Fibroblast of skin of abdomen (primary cell): ENCODE results near the gene GSTCD.
"Not testable (repeated sequence)": the region's sequence is repeated elsewhere in the genome, so short reads cannot be mapped to it uniquely, and the experiment has no call there.

Experiments
- DNase-seq: peaks from one replicate; pipeline ENCODE4 v3.0.0-alpha.2; 2013

Gene GSTCD

DNA sequence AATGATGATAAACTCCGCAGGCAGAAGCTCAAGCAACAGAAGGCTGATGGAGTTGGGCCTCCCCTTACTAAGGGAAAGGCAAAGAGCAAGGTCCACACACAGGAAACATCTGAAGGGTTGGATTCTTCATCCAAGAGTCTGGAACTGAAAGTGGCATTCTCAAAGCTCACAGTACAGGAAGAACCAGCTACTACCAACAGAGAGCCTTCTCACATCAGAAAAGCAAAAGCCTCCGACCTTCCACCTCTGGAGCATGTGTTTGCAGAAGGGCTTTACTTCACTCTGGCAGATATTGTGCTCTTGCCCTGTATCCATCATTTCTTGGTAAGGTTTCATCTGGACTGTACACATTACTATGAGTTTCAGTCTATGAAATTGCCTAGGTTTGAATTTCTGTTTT lies 10.6 kb downstream of the GSTCD start:
- no peak for DNase-seq

GRCh38 chr4:105725623-105726022 lies 17.0 kb downstream of the GSTCD start:
- no peak for DNase-seq

GRCh38 chr4:105729895-105730294 lies 21.3 kb downstream of the GSTCD start:
- not testable (repeated sequence) for DNase-seq

- not testable (repeated sequence) for DNase-seq
Observed at GRCh38 chr4:105735217-105735616, 26.6 kb downstream of the GSTCD start.

- DNase-seq: peak; percentile 19
Observed at GRCh38 chr4:105741548-105741947, 33.0 kb downstream of the GSTCD start.

GRCh38 chr4:105748222-105748621 lies 39.6 kb downstream of the GSTCD start:
- DNase-seq: no peak

DNA sequence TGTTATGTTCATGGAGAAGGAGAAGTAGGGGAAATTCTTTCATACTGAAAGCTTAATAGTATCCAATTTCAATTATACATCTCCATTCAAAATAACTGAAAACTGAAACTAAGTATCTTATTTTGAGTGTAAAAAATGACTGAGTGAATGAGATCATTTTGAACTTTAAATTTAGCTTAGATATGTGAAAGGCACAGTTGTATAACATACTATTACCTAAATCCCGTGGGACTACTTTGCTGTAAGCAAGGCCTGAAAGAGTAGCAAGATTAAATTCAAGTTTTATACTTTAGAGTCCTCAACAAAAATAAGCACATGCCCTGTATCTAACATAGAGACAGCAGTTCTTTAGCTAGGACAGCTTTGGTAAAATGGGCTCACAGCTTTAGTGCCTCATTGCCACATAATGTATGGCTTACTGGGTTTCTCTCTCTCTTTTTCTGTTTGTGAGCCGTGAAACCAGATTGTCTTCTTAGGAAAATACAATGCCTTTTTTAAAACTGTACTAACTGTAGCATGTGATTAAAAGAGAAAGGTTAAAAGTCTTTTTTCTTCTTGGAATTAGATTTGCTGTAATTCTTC lies 43.2 kb downstream of the GSTCD start:
- DNase-seq: no peak

DNA sequence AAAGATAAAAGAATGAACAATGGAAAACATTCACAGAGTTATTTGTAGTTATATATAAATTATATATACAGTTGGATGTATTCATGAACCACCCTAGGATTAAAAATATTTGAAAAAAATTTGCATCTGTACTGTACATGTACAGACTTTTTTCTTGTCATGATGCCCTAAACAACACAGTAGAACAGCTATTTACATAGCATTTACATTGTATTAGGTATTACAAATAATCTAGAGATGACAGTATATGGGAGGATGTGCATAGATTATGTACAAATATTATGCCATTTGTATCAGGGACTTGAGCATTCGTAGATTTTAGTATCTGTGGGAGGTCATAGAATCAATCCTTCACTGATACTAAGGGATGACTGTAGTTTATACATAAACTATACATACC lies 44.8 kb downstream of the GSTCD start:
- DNase-seq: no peak

- no peak for DNase-seq
Observed at GRCh38 chr4:105755375-105755774, 46.8 kb downstream of the GSTCD start.

- no peak for DNase-seq
Observed at GRCh38 chr4:105758958-105759357, 50.4 kb downstream of the GSTCD start.

- DNase-seq: peak; percentile 81
Observed at GRCh38 chr4:105765690-105766407, 57.3 kb downstream of the GSTCD start.

GRCh38 chr4:105767579-105767978 lies 59.0 kb downstream of the GSTCD start:
- DNase-seq: no peak

DNA sequence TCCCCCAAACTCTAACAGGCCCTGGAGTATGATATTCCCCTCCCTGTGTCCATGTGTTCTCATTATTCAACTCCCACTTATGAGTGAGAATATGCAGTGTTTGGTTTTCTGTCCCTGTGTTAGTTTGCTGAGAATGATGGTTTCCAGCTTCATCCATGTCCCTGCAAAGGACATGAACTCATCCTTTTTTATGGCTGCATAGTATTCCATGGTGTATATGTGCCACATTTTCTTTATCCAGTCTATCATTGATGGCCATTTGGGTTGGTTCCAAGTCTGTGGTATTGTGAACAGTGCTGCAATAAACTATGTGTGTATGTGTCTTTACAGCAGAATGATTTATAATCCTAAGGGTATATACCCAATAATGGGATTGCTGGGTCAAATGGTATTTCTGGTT lies 61.9 kb downstream of the GSTCD start:
- DNase-seq: not testable (repeated sequence)

DNA sequence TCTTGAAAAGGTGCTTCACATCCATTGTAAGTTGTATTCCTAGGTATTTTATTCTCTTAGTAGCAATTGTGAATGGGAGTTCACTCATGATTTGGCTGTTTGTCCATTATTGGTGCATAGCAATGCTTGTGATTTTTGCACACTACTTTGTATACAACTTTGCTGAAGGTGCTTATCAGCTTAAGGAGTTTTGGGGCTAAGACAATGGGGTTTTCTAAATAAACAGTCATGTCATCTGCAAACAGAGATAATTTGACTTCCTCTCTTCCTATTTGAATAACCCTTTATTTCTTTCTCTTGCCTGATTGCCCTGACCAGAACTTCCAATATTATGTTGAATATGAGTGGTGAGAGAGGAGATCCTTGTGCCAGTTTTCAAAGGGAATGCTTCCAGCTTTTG lies 63.5 kb downstream of the GSTCD start:
- DNase-seq: not testable (repeated sequence)

DNA sequence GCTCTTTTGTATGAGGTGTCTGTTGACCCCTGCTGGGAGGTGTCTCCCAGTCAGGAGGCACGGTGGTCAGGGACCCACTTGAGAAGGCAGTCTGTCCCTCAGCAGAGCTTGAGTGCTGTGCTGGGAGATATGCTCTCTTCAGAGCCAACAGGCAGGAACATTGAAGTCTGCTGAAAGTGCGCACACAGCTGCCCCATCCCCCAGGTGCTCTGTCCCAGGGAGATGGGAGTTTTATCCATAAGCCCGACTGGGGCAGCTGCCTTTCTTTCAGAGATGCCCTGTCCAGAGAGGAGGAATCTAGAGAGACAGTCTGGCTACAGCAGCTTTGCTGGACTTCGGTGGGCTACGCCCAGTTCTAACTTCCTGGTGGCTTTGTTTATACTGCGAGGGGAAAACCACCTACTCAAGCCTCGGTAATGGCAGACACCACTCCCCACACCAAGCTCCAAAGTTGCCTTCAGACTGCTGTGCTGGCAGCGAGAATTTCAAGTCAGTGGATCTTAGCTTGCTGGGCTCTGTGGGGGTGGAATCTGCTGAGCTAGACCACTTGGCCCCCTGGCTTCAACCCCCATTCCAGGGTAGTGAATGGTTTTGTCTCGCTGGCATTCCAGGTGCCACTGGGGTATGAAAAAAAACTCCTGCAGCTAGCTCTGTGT lies 67.3 kb downstream of the GSTCD start:
- DNase-seq: not testable (repeated sequence)

DNA sequence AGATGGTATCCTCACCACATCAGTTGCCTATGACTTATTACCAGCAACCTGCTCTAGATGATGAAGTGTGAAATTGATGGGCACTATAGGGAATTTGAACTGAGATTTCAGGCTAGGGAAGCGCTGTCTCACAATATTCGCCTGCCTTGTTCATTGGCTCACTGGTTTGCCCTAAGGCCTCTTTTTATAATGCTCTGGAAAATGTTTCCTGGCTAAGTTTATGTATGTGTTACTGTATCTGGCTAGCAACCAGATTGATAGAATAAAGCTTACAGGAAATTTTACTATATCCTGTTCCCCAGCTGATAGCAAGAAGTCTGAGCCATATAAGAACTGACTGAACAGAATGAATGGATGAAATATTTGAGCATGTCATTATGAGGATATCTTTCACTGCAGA lies 71.6 kb downstream of the GSTCD start:
- DNase-seq: no peak

DNA sequence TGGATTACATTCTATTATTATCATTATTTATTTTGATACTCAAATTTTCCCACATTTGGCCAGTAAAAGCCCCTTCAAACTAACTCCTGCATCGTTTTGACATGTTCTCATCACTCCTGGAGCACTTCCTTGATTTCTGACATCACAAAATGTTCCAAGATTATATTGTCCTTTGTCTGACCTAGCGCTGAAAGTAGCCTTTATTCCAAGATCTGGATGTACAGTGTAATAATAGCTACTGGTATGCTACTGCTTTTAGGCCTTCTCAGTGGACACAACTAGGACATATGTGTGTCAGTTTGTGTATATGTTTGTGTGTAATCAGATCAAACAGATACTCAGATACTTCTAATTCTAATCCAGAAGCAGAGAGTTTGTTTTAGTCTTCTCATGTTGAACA lies 76.2 kb downstream of the GSTCD start:
- DNase-seq: no peak

DNA sequence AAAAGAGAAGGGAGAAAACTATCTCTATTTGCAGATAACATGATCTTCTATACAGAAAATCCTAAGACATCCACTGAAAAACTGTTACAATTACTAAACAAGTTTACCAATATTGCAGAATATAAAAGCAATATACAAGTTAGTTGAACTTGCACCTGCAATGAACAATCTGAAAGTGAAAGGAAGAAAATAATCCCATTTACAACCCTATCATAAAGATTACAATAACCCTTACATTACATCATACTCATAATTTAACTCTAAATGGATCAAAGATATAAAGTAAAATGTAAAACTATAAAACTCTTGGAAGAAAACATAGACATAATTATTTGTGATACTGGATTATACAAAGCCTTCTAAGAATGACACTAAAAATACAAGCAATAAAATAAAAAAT lies 77.2 kb downstream of the GSTCD start:
- no peak for DNase-seq

DNA sequence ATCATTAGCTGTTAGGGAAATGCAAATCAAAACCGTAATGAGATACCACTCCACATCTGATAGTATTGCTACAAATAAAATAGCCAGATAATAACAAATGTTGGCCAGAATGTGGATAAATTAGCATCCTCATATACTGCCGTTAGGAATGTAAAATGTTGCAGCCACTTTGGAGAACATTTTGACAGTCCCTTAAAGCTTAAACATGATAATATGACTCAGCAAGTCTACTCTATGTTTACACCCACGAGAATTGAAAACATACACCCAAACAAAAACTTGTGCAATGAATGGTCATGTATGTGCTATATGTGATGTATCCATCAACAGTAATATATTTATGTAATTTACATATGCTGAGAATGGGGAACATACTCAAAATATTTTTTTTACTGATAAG lies 78.2 kb downstream of the GSTCD start:
- no peak for DNase-seq

- DNase-seq: no peak
Observed at GRCh38 chr4:105797225-105797624, 88.6 kb downstream of the GSTCD start.

DNA sequence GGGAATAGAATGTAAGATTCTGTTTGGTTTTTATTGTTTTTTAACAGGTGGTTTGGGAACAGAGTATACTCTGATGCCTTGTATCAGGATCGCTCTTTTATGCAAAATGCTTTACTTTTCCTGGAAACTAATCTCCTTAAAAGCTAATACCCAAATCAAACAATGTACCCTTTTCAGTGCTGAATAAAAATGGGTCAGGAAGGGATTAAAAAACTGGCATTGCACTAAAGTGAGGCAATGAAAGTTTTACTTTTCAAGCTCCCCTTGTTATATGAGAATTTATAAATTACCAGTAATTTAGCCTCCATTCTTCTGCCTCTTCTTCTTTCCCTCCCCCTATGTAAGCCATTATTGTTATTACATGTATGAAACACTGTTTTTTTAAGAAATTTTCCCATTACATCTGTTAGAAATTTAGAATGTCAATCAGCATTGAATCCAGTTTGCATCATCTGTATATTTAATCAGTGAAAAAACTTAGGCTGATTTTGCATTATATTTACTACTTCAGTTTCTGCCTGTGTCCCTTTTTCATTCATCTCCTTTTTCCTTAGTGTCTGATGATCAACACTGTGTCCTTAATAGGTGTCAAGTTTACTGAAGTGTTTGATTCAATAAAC lies 97.0 kb downstream of the GSTCD start:
- DNase-seq: no peak

GRCh38 chr4:105807496-105807895 lies 98.9 kb downstream of the GSTCD start:
- peak; percentile 35 for DNase-seq

DNA sequence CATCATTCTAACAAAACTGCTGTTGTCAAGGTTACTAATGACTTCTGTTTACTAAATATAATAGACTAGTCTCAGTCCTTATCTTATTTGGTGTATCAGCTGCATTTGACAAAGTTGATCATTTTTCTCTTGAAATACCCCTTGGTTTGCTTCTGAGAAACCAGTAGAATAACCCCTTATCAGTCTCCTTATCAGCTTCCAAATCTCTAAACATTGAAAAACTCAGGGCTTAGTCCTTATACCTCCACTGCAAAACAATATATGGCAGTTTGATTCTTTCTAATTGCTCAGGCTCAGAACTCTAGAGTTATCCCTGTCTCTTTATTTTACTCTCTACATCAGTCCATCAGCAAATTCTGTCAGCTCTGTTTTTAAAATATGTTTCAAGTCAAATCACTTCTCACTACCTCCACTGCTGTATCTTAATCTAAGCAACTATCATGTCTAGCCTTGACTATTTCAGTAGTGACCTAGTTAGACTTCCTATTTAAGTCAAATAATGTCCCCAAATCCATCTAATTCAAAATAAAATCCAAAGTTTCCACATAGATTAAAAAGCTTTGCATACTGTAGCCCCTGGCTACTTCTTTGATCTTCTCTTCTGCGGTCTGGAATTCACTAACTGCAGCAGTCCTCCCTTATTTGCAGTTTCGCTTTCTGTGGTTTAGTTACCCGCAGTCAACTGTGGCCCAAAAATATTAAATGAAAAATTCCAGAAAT lies 99.6 kb downstream of the GSTCD start:
- no peak for DNase-seq
